ENCODE data around the gene GPR160. TPM values are rescaled to one million over a fixed set of nuclear protein-coding genes. Genes with fewer than 3 reads are reported as not detected.
"Not testable (repeated sequence)": the region's sequence is repeated elsewhere in the genome, so short reads cannot be mapped to it uniquely, and the experiment has no call there.

Gene GPR160
- total RNA-seq = 36.3 TPM

GRCh38 chr3:170037463-170038433, at the start of gene GPR160:
Gene GPR160 (plus strand): TSS chr3:170037995. CDS start chr3:170083973, 45,978 bp downstream.
- peak; percentile 87 for DNase-seq (ENCODE audit: low spot score)

- no peak for DNase-seq (ENCODE audit: low spot score)
These were observed 47.4 kb upstream of the GPR160 start for GRCh38 chr3:169990431-169990830.

- no peak for DNase-seq (ENCODE audit: low spot score)
These were observed 45.6 kb upstream of the GPR160 start for GRCh38 chr3:169992156-169992555.

- no peak for DNase-seq (ENCODE audit: low spot score)
These were observed 45.0 kb upstream of the GPR160 start for GRCh38 chr3:169992781-169993180.

GRCh38 chr3:169993761-169994160, 44.0 kb upstream of the GPR160 start:
- DNase-seq (ENCODE audit: low spot score) = no peak

GRCh38 chr3:169996063-169996462, 41.7 kb upstream of the GPR160 start:
- no peak for DNase-seq (ENCODE audit: low spot score)

GRCh38 chr3:169998668-169999131, 39.1 kb upstream of the GPR160 start:
- no peak for DNase-seq (ENCODE audit: low spot score)

- no peak for DNase-seq (ENCODE audit: low spot score)
These were observed 38.4 kb upstream of the GPR160 start for GRCh38 chr3:169999433-169999832.

- no peak for DNase-seq (ENCODE audit: low spot score)
These were observed 37.7 kb upstream of the GPR160 start for GRCh38 chr3:170000051-170000450.

- DNase-seq (ENCODE audit: low spot score) = no peak
These were observed 35.6 kb upstream of the GPR160 start for GRCh38 chr3:170002231-170002630.

GRCh38 chr3:170002879-170003278, 34.9 kb upstream of the GPR160 start:
- no peak for DNase-seq (ENCODE audit: low spot score)

- DNase-seq (ENCODE audit: low spot score) = no peak
These were observed 33.9 kb upstream of the GPR160 start for GRCh38 chr3:170003881-170004356.

GRCh38 chr3:170007031-170007663, 30.6 kb upstream of the GPR160 start:
- peak; percentile 31 for DNase-seq (ENCODE audit: low spot score)

GRCh38 chr3:170010498-170010897, 27.3 kb upstream of the GPR160 start:
- DNase-seq (ENCODE audit: low spot score) = no peak

GRCh38 chr3:170012683-170013400, 25.0 kb upstream of the GPR160 start:
- no peak for DNase-seq (ENCODE audit: low spot score)

- DNase-seq (ENCODE audit: low spot score) = no peak
These were observed 21.7 kb upstream of the GPR160 start for GRCh38 chr3:170016057-170016456.

- not testable (repeated sequence) for DNase-seq (ENCODE audit: low spot score)
These were observed 18.5 kb upstream of the GPR160 start for GRCh38 chr3:170019306-170019705.

- DNase-seq (ENCODE audit: low spot score) = no peak
These were observed 16.7 kb upstream of the GPR160 start for GRCh38 chr3:170021083-170021482.

- DNase-seq (ENCODE audit: low spot score) = no peak
These were observed 15.5 kb upstream of the GPR160 start for GRCh38 chr3:170022336-170022735.

- peak; percentile 24 for DNase-seq (ENCODE audit: low spot score)
These were observed 14.6 kb upstream of the GPR160 start for GRCh38 chr3:170023165-170023564.

- DNase-seq (ENCODE audit: low spot score) = no peak
These were observed 13.2 kb upstream of the GPR160 start for GRCh38 chr3:170024581-170024980.
